ENCODE results near the gene DCC.

GRCh38 chr18:52310651-52311050 is 29.3 kb upstream of the DCC start:
- no peak for TF ChIP-seq JUNB (IDR thresholded peaks at IDR 0.05; ENCODE audit: unreplicated experiment)
- TF ChIP-seq CTCF (conservative IDR thresholded peaks at IDR 0.05; ENCODE audit: low read depth in 2 of 2), result no peak
- TF ChIP-seq POLR2AphosphoS5 (IDR thresholded peaks at IDR 0.05; ENCODE audit: low read depth), result no peak
- TF ChIP-seq EZH2phosphoT487 (IDR thresholded peaks at IDR 0.05; ENCODE audit: unreplicated experiment), result no peak
- TF ChIP-seq EZH2 (IDR thresholded peaks at IDR 0.05; ENCODE audit: low read depth, unreplicated experiment), result no peak
- TF ChIP-seq REST (IDR thresholded peaks at IDR 0.05; ENCODE audit: unreplicated experiment), result no peak
- TF ChIP-seq CREB1 (CRISPR knock-in tag; IDR thresholded peaks at IDR 0.05; ENCODE audit: low read depth), result no peak
- no peak for TF ChIP-seq ZNF114 (CRISPR knock-in tag; IDR thresholded peaks at IDR 0.05)
- TF ChIP-seq ZNF331 (CRISPR knock-in tag; IDR thresholded peaks at IDR 0.05; ENCODE audit: low read depth), result no peak
- TF ChIP-seq STAT1 (IDR thresholded peaks at IDR 0.05; ENCODE audit: unreplicated experiment), result no peak
- TF ChIP-seq ZNF462 (CRISPR knock-in tag; IDR thresholded peaks at IDR 0.05), result peak; percentile 54; the same call in 1 of the 2 replicates
- no peak for TF ChIP-seq ETS1 (IDR thresholded peaks at IDR 0.05)

Measured in GM23338 (cell line).